Liver (tissue), 9 donors: ENCODE data around the gene ADARB1. TPM values are rescaled to one million over a fixed set of nuclear protein-coding genes. Genes with fewer than 3 reads are reported as not detected.

Experiments used
- DNase-seq: peaks from one replicate; pipeline ENCODE4 v3.0.0-alpha.2; 2017; ENCODE audit warnings: low spot score
- H3K27ac ChIP-seq, 2 donors: one replicate each; pipeline ENCODE4 v1.7.0; 2013; ENCODE audit warnings: inconsistent platforms in 2 of 2, low read length in 2 of 2, control low read depth in 1 of 2, low read depth in 1 of 2, mild to moderate bottlenecking in 1 of 2
- H3K27me3 ChIP-seq, 4 donors: one replicate each; pipeline versions ENCODE4 v1.6.1 to v1.7.0; 2013; ENCODE audit warnings: low read length in 3 of 4, inconsistent platforms in 1 of 4, mild to moderate bottlenecking in 1 of 4, moderate library complexity in 1 of 4; ENCODE audit not compliant: control insufficient read depth in 4 of 4, insufficient read depth in 4 of 4
- H3K36me3 ChIP-seq, 4 donors: one replicate each; pipeline versions ENCODE4 v1.6.1 to v1.7.0; 2013; ENCODE audit warnings: low read length in 3 of 4, mild to moderate bottlenecking in 3 of 4, low read depth in 1 of 4, moderate library complexity in 1 of 4; ENCODE audit not compliant: control insufficient read depth in 4 of 4, insufficient read depth in 3 of 4
- H3K4me1 ChIP-seq, 4 donors: one replicate each; pipeline versions ENCODE4 v1.6.1 to v1.7.0; 2013; ENCODE audit warnings: low read length in 3 of 4, mild to moderate bottlenecking in 3 of 4, moderate library complexity in 1 of 4; ENCODE audit not compliant: control insufficient read depth in 4 of 4, insufficient read depth in 4 of 4
- H3K4me3 ChIP-seq, 3 donors: one replicate each; pipeline versions ENCODE4 v1.6.1 to v1.7.0; 2013; ENCODE audit warnings: low read length in 3 of 3, control low read depth in 1 of 3, low read depth in 1 of 3, mild to moderate bottlenecking in 1 of 3
- H3K9ac ChIP-seq, 2 donors: one replicate each; pipeline ENCODE4 v1.7.0; 2013; ENCODE audit warnings: low read length in 2 of 2, mild to moderate bottlenecking in 2 of 2, moderate library complexity in 2 of 2, control low read depth in 1 of 2, low read depth in 1 of 2
- H3K9me3 ChIP-seq, 4 donors: one replicate each; pipeline versions ENCODE4 v1.6.1 to v1.7.0; 2013; ENCODE audit warnings: low read length in 3 of 4; ENCODE audit not compliant: control insufficient read depth in 4 of 4
- ATF3 ChIP-seq: IDR thresholded peaks from 2 replicates; pipeline ENCODE4 v1.6.1; 2016; ENCODE audit warnings: antibody characterized with exemption
- CTCF ChIP-seq: fragments of 150-350 bp; IDR thresholded peaks from 2 replicates; pipeline ENCODE4 v1.5.1; 2017; ENCODE audit warnings: improper control_type of control experiment, low read depth, low read length; ENCODE audit not compliant: missing input control
- EGR1 ChIP-seq, 2 donors: IDR thresholded peaks; 2 replicates each; pipeline ENCODE4 v1.6.1; 2016 to 2018; ENCODE audit warnings: antibody characterized with exemption in 2 of 2, low read depth in 2 of 2
- FOXA1 ChIP-seq: IDR thresholded peaks from 2 replicates; pipeline ENCODE4 v1.6.1; 2016; ENCODE audit warnings: antibody characterized with exemption
- FOXA2 ChIP-seq: IDR thresholded peaks from 2 replicates; pipeline ENCODE4 v1.6.1; 2016; ENCODE audit warnings: antibody characterized with exemption
- GABPA ChIP-seq, 2 donors: IDR thresholded peaks in 1 of 2; conservative IDR thresholded peaks in 1 of 2; 2 replicates each; pipeline ENCODE4 v1.6.1; 2016; ENCODE audit warnings: antibody characterized with exemption in 2 of 2, mild to moderate bottlenecking in 1 of 2, moderate library complexity in 1 of 2
- HNF4A ChIP-seq, 2 donors: conservative IDR thresholded peaks; 2 replicates each; pipeline ENCODE4 v1.6.1; 2016; ENCODE audit warnings: antibody characterized with exemption in 2 of 2, mild to moderate bottlenecking in 2 of 2
- HNF4G ChIP-seq: IDR thresholded peaks from 2 replicates; pipeline ENCODE4 v1.6.1; 2016; ENCODE audit warnings: antibody characterized with exemption
- JUND ChIP-seq, 2 donors: IDR thresholded peaks; 2 replicates each; pipeline ENCODE4 v1.6.1; 2016; ENCODE audit warnings: antibody characterized with exemption in 2 of 2
- MAX ChIP-seq: IDR thresholded peaks from 2 replicates; pipeline ENCODE4 v1.6.1; 2016; ENCODE audit warnings: antibody characterized with exemption
- NR2F2 ChIP-seq: IDR thresholded peaks from 2 replicates; pipeline ENCODE4 v1.6.1; 2016; ENCODE audit warnings: antibody characterized with exemption
- RAD21 ChIP-seq, 2 donors: IDR thresholded peaks; 2 replicates each; pipeline ENCODE4 v1.6.1; 2016; ENCODE audit warnings: antibody characterized with exemption in 2 of 2, mild to moderate bottlenecking in 2 of 2
- REST ChIP-seq: IDR thresholded peaks from 2 replicates; pipeline ENCODE4 v1.6.1; 2016; ENCODE audit warnings: antibody characterized with exemption, mild to moderate bottlenecking
- SP1 ChIP-seq: IDR thresholded peaks from 2 replicates; pipeline ENCODE4 v1.6.1; 2018; ENCODE audit warnings: antibody characterized with exemption, mild to moderate bottlenecking
- TAF1 ChIP-seq: conservative IDR thresholded peaks from 2 replicates; pipeline ENCODE4 v1.6.1; 2016; ENCODE audit warnings: antibody characterized with exemption, mild to moderate bottlenecking
- YY1 ChIP-seq: IDR thresholded peaks from 2 replicates; pipeline ENCODE4 v1.6.1; 2016; ENCODE audit warnings: antibody characterized with exemption, mild to moderate bottlenecking
- ZBTB33 ChIP-seq: IDR thresholded peaks from 2 replicates; pipeline ENCODE4 v1.6.1; 2016; ENCODE audit warnings: antibody characterized with exemption
- WGBS: extraction: QIAGEN DNeasy Blood & Tissue Kit; methylation state at CpG from one replicate; pipeline ENCODE4 v1.1.7; 2013; 5-methylcytosine and 5-hydroxymethylcytosine counted together
- polyA plus RNA-seq, 2 donors: library from polyadenylated mRNA; stranded (reverse) in 1 of 2; unstranded in 1 of 2; fragments of 200-250 nt in 1 of 2; fragments of >200 nt in 1 of 2; fragmentation: Nextera tagmentation in 1 of 2; extraction: Ambion mirVana in 1 of 2; gene quantifications; one replicate each; pipeline versions ENCODE4 v1.2.1 to v1.2.3, GENCODE V29; 2013 to 2015
- total RNA-seq, 2 donors: library from RNA; depleted of rRNA; stranded (reverse); fragments of >200 nt; gene quantifications; one replicate each; pipeline ENCODE4 v1.2.3, GENCODE V29; 2014
- donor health status: healthy.
- donor health status: healthy.
- donor health status: healthy.
- donor health status: healthy.
- donor health status: healthy.

ADARB1 gene
- total and polyA plus RNA-seq, 4 donors: 1.6 to 7.8 (median 2.9) TPM

GRCh38 chr21:45234127-45234526 is 159.7 kb downstream of the ADARB1 start:
- H3K36me3 ChIP-seq: no peaks in the 10 kb centered on the region
- H3K4me3 ChIP-seq: no peak overlapping the region
- no peaks in the 10 kb centered on the region for H3K9me3 ChIP-seq
- no peak overlapping the region for H3K27ac ChIP-seq
- H3K9ac ChIP-seq: no peak overlapping the region
- TF ChIP-seq YY1 (no peak), TAF1 (no peak), GABPA (IDR thresholded peaks at IDR 0.05 in 1 of 2, conservative IDR thresholded peaks at IDR 0.05 in 1 of 2) (no peak), FOXA2 (no peak), ATF3 (no peak), SP1 (no peak), EGR1 (IDR thresholded peaks at IDR 0.05; ENCODE audit: low read depth in 2 of 2) (no peak), FOXA1 (no peak), NR2F2 (no peak), JUND (IDR thresholded peaks at IDR 0.05) (no peak), HNF4A (conservative IDR thresholded peaks at IDR 0.05) (no peak), REST (no peak), MAX (no peak), RAD21 (IDR thresholded peaks at IDR 0.05) (no peak), CTCF (no peak), ZBTB33 (no peak), HNF4G (no peak)
- WGBS: 80% methylated on average over 28 of the region's 28 CpGs
- no peaks in the 10 kb centered on the region for H3K4me1 ChIP-seq
- H3K27me3 ChIP-seq: peaks cover 0 to 4% (median 0%) of the 10 kb centered on the region in 4 donors
- no peak for DNase-seq

GRCh38 chr21:45234965-45235364 is 160.6 kb downstream of the ADARB1 start:
- H3K27ac ChIP-seq: no peak overlapping the region
- WGBS: 74% methylated on average over 8 of the region's 8 CpGs
- no peak for DNase-seq
- no peaks in the 10 kb centered on the region for H3K36me3 ChIP-seq
- H3K27me3 ChIP-seq: peaks cover 0 to 4% (median 0%) of the 10 kb centered on the region in 4 donors
- TF ChIP-seq CTCF (no peak), HNF4G (no peak), SP1 (no peak), REST (no peak), FOXA2 (no peak), MAX (no peak), FOXA1 (no peak), TAF1 (no peak)
- H3K9me3 ChIP-seq: no peaks in the 10 kb centered on the region
- no peak overlapping the region for H3K4me3 ChIP-seq
- H3K9ac ChIP-seq: no peak overlapping the region
- H3K4me1 ChIP-seq: no peaks in the 10 kb centered on the region
